Measurements from ENCODE around the gene MRTFB.

- TF ChIP-seq, protein P1, sequence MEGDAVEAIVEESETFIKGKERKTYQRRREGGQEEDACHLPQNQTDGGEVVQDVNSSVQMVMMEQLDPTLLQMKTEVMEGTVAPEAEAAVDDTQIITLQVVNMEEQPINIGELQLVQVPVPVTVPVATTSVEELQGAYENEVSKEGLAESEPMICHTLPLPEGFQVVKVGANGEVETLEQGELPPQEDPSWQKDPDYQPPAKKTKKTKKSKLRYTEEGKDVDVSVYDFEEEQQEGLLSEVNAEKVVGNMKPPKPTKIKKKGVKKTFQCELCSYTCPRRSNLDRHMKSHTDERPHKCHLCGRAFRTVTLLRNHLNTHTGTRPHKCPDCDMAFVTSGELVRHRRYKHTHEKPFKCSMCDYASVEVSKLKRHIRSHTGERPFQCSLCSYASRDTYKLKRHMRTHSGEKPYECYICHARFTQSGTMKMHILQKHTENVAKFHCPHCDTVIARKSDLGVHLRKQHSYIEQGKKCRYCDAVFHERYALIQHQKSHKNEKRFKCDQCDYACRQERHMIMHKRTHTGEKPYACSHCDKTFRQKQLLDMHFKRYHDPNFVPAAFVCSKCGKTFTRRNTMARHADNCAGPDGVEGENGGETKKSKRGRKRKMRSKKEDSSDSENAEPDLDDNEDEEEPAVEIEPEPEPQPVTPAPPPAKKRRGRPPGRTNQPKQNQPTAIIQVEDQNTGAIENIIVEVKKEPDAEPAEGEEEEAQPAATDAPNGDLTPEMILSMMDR (IDR thresholded peaks at IDR 0.05), result no peak
- no peak for TF ChIP-seq EP300 (IDR thresholded peaks at IDR 0.05)
Measured at GRCh38 chr16:14280541-14280940, 209.4 kb downstream of the MRTFB start.
